ENCODE measurements around the gene FRAT1.

- TF ChIP-seq TAF1 (IDR thresholded peaks at IDR 0.05; ENCODE audit: low read depth, low read length): no peak
- TF ChIP-seq POLR2A (IDR thresholded peaks at IDR 0.05; ENCODE audit: low read depth, low read length): no peak
- no peak for TF ChIP-seq POLR2AphosphoS5 (IDR thresholded peaks at IDR 0.05; ENCODE audit: low read depth, low read length)
Observed at GRCh38 chr10:97356318-97356914, 37.3 kb downstream of the FRAT1 start.
